H1 (cell line): ENCODE data around the gene MTCH1.

ENCODE experiments used
- ASH2L ChIP-seq: fragments of 200-600, 300-600 bp; sonication (generic); IDR thresholded peaks from one replicate; pipeline ENCODE4 v1.7.1; 2017; ENCODE audit warnings: low read length
- BACH1 ChIP-seq: IDR thresholded peaks from 2 replicates; pipeline ENCODE4 v1.6.1; 2012; ENCODE audit warnings: low read length, improper control_type of control experiment
- BCL11A ChIP-seq, 2 experiments: IDR thresholded peaks; one replicate each; pipeline ENCODE4 v1.6.1; 2011; ENCODE audit warnings: low read depth in 2 of 2, low read length in 2 of 2, mild to moderate bottlenecking in 2 of 2
- CBX8 ChIP-seq: fragments of 300-800, 300-1000 bp; sonication (generic); IDR thresholded peaks from 2 replicates; pipeline ENCODE4 v1.7.1; 2016; ENCODE audit warnings: low read depth, low read length, borderline replicate concordance
- CEBPB ChIP-seq: IDR thresholded peaks from 2 replicates; pipeline ENCODE4 v1.6.1; 2012; ENCODE audit warnings: low read depth, low read length
- CHD2 ChIP-seq: IDR thresholded peaks from 2 replicates; pipeline ENCODE4 v1.6.1; 2012; ENCODE audit warnings: low read length, improper control_type of control experiment
- CTCF ChIP-seq, 3 experiments: IDR thresholded peaks; 1 replicate in 2 of 3; 2 replicates in 1 of 3; pipeline versions ENCODE4 v1.5.1 to v1.6.1; 2011; ENCODE audit warnings: low read length in 3 of 3, mild to moderate bottlenecking in 3 of 3, inconsistent platforms in 2 of 3, low read depth in 1 of 3, moderate library complexity in 1 of 3; ENCODE audit not compliant: insufficient read depth in 1 of 3; ENCODE audit errors: control extremely low read depth in 1 of 3
- EZH2 ChIP-seq: fragments of 200-600 bp; sonication (generic); IDR thresholded peaks from 2 replicates; pipeline ENCODE4 v1.7.1; 2012; ENCODE audit warnings: low read depth, mild to moderate bottlenecking, moderate library complexity, low read length, inconsistent platforms; ENCODE audit not compliant: severe bottlenecking
- PHF8 ChIP-seq: fragments of 200-600 bp; sonication (generic); conservative IDR thresholded peaks from 2 replicates; pipeline ENCODE4 v1.7.1; 2012; ENCODE audit warnings: low read depth, mild to moderate bottlenecking, inconsistent platforms, low read length, moderate library complexity
- POLR2AphosphoS5 ChIP-seq: IDR thresholded peaks from 2 replicates; pipeline ENCODE4 v1.6.1; 2011; ENCODE audit warnings: low read depth, low read length
- RAD21 ChIP-seq, 2 experiments: IDR thresholded peaks in 1 of 2; conservative IDR thresholded peaks in 1 of 2; 2 replicates each; pipeline ENCODE4 v1.6.1; 2011; ENCODE audit warnings: low read depth in 2 of 2, low read length in 2 of 2, improper control_type of control experiment in 1 of 2, inconsistent platforms in 1 of 2, mild to moderate bottlenecking in 1 of 2, moderate library complexity in 1 of 2
- RXRA ChIP-seq: IDR thresholded peaks from 2 replicates; pipeline ENCODE4 v1.6.1; 2011; ENCODE audit warnings: low read depth, mild to moderate bottlenecking, low read length, moderate library complexity; ENCODE audit not compliant: insufficient read depth
- SIX5 ChIP-seq: IDR thresholded peaks from 2 replicates; pipeline ENCODE4 v1.6.1; 2011; ENCODE audit warnings: mild to moderate bottlenecking, low read depth, low read length

GRCh38 chr6:36920546-36920945, 65.5 kb downstream of the MTCH1 start:
- no peak for TF ChIP-seq ASH2L
- TF ChIP-seq EZH2: no peak
- no peak for TF ChIP-seq RXRA
- no peak for TF ChIP-seq CTCF (IDR thresholded peaks at IDR 0.05; ENCODE audit: control extremely low read depth in 1 of 3, insufficient read depth in 1 of 3, low read depth in 1 of 3, low read length in 3 of 3)
- TF ChIP-seq CHD2: no peak
- TF ChIP-seq SIX5: no peak
- no peak for TF ChIP-seq BCL11A (IDR thresholded peaks at IDR 0.05; ENCODE audit: low read depth in 2 of 2, low read length in 2 of 2)
- TF ChIP-seq RAD21 (IDR thresholded peaks at IDR 0.05 in 1 of 2, conservative IDR thresholded peaks at IDR 0.05 in 1 of 2; ENCODE audit: low read depth in 2 of 2, low read length in 2 of 2): no peak
- TF ChIP-seq BACH1: no peak
- no peak for TF ChIP-seq POLR2AphosphoS5
- no peak for TF ChIP-seq PHF8
- TF ChIP-seq CEBPB: no peak
- TF ChIP-seq CBX8: no peak
